Mesodermal cell (in vitro differentiated cells): ENCODE measurements around the gene MSH5.
"Not testable (repeated sequence)": the region's sequence is repeated elsewhere in the genome, so short reads cannot be mapped to it uniquely, and the experiment has no call there.

Source experiments
- H3K27ac ChIP-seq: 2 replicates; pipeline ENCODE4 v1.7.0; 2013; ENCODE audit warnings: mild to moderate bottlenecking, low read depth, low read length, moderate library complexity; ENCODE audit not compliant: severe bottlenecking
- H3K36me3 ChIP-seq: 2 replicates; pipeline ENCODE4 v1.7.1; 2013; ENCODE audit warnings: mild to moderate bottlenecking, low read length, moderate library complexity; ENCODE audit not compliant: control insufficient read depth, insufficient read depth
- H3K4me1 ChIP-seq: one replicate; pipeline ENCODE4 v1.7.1; 2013; ENCODE audit warnings: mild to moderate bottlenecking, low read length; ENCODE audit not compliant: insufficient read depth, control insufficient read depth, poor library complexity, severe bottlenecking
- H3K4me3 ChIP-seq: 2 replicates; pipeline ENCODE4 v1.7.0; 2013; ENCODE audit warnings: low read length, control low read depth, mild to moderate bottlenecking; ENCODE audit not compliant: insufficient read depth, poor library complexity, severe bottlenecking; ENCODE audit errors: extremely low read depth
- H3K9me3 ChIP-seq: 2 replicates; pipeline ENCODE4 v1.7.1; 2013; ENCODE audit warnings: mild to moderate bottlenecking, low read length, moderate library complexity; ENCODE audit not compliant: control insufficient read depth
- WGBS, 2 experiments: methylation state at CpG; one replicate each; pipeline ENCODE4 v1.1.5; 2013; ENCODE audit warnings: missing lambda C conversion rate in 2 of 2; ENCODE audit not compliant: insufficient coverage in 2 of 2; 5-methylcytosine and 5-hydroxymethylcytosine counted together

The MSH5 gene

DNA sequence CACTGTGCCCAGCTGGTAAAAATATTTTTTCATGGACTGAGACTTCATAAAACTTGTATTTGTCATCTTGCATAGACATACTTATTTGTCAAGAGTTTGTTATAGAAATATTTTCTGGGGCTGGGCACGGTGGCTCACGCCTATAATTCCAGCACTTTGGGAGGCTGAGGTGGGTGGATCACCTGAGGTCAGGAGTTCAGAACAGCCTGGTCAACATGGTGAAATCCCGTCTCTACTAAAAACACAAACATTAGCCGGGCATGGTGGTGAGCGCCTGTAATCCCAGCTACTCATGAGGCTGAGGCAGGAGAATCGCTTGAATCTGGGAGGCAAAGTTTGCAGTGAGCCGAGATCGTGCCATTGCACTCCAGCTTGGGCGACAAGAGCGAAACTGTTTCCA is 68.8 kb downstream of the MSH5 start:
- H3K36me3 ChIP-seq, H3K27ac ChIP-seq, H3K4me3 ChIP-seq, H3K4me1 ChIP-seq, H3K9me3 ChIP-seq: not testable (repeated sequence)
- 86 to 97% methylated on average over 7 of the region's 10 CpGs for WGBS, 2 experiments

- peaks cover 4% of the 10 kb centered on the region for H3K4me1 ChIP-seq
- WGBS, 2 experiments, result 97 to 99% methylated on average over 12 of the region's 12 CpGs
Measured at GRCh38 chr6:31811645-31812044, 71.8 kb downstream of the MSH5 start.

More at GRCh38 chr6:31811645-31812044, 71.8 kb downstream of the MSH5 start:
- no peak overlapping the region for H3K27ac ChIP-seq
- H3K4me3 ChIP-seq, result no peak overlapping the region
- no peaks in the 10 kb centered on the region for H3K9me3 ChIP-seq
- no peaks in the 10 kb centered on the region for H3K36me3 ChIP-seq
